Astrocyte of the spinal cord (primary cell): ENCODE results near the gene ADCY9.

Experiments used
- DNase-seq: peaks from one replicate; pipeline ENCODE4 v3.0.0; 2011; ENCODE audit warnings: low read depth, low spot score
- H3K4me3 ChIP-seq: 2 replicates; pipeline ENCODE4 v1.5.1; 2011; ENCODE audit warnings: low read depth, mild to moderate bottlenecking, low read length, moderate library complexity
- in situ Hi-C: cut with HindIII; loops from 2 replicates; pipeline ENCODE4 v1.10.0; 2017; ENCODE audit warnings: low sequenced_read_pairs
- TF ChIP-seq, protein P1 (sequence below): IDR thresholded peaks from 2 replicates; pipeline ENCODE4 v1.5.1; 2012; ENCODE audit warnings: low read depth, mild to moderate bottlenecking, low read length, inconsistent platforms

ADCY9 gene

DNA sequence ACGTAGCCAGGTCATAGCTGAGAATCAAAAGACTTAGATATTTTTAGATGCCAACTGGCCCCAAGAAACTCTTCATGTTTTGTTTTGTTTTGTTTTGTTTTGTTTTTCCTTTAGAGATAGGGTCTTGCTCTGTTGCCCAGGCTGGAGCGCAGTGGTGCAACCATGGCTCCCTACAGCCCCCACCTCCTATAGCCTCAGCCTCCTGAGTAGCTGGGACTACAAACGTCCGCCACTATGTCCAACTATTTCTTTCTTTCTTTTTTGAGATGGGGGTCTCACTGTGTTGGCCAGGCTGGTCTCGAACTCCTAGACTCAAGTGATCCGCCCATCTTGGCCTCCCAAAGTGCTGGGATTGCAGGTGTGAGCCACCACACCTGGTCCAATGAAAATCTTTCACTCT, 107.1 kb downstream of the ADCY9 start:
- H3K4me3 ChIP-seq = no peak overlapping the region
- in situ Hi-C loops = no loop called here
- DNase-seq = no peak
- TF ChIP-seq, protein P1, sequence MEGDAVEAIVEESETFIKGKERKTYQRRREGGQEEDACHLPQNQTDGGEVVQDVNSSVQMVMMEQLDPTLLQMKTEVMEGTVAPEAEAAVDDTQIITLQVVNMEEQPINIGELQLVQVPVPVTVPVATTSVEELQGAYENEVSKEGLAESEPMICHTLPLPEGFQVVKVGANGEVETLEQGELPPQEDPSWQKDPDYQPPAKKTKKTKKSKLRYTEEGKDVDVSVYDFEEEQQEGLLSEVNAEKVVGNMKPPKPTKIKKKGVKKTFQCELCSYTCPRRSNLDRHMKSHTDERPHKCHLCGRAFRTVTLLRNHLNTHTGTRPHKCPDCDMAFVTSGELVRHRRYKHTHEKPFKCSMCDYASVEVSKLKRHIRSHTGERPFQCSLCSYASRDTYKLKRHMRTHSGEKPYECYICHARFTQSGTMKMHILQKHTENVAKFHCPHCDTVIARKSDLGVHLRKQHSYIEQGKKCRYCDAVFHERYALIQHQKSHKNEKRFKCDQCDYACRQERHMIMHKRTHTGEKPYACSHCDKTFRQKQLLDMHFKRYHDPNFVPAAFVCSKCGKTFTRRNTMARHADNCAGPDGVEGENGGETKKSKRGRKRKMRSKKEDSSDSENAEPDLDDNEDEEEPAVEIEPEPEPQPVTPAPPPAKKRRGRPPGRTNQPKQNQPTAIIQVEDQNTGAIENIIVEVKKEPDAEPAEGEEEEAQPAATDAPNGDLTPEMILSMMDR = no peak

DNA sequence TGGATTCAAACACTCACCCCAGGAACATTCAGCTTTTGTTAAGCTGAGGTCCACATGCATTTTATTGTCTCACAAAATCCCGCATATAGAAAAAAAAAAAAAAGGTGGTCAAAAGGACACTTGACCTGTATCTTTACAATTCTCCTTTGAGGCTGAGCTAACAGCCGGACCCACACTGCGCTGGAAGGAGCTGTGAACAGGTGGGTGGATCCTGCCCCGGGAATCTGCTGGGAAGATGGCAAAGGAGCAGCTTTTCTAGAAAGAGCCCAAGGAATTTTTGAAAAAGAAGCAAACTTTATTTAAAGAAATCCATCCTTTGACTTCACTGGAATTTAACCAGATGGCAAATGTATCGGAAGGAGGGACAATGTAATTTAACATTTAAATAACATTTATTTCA, 108.1 kb downstream of the ADCY9 start:
- DNase-seq = no peak
- H3K4me3 ChIP-seq = no peak overlapping the region
- in situ Hi-C loops = no loop called here
- TF ChIP-seq, protein P1 = no peak

DNA sequence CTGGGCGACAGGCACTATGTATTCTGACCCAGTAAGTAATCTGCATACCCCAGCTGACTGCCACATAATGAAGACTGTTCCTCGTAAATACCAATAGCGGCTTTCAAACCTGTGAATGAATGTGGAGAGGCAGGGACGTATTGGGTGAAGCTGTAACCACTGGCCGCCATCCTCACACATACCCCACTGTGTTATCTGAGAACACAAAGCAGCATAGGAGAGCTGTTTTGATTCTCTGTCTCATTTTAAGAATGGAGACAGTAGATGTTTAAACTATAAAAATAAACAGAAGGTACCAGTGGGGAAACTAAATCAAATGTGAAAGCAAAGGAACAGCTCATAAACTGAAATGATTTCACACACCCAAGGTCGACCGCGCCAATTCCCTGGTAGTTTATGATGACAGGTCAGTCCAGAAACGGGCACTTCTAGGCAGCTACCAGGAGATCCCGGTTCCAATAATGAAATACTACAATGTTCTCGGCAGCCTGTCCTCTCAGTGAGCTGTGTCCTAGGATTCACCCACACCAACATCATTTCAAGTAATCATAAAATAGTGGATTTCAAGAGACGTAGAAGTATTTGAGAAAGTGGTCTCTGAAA, 109.7 kb downstream of the ADCY9 start:
- in situ Hi-C loops = no loop called here
- no peak for DNase-seq
- TF ChIP-seq, protein P1 = no peak
- no peak overlapping the region for H3K4me3 ChIP-seq

DNA sequence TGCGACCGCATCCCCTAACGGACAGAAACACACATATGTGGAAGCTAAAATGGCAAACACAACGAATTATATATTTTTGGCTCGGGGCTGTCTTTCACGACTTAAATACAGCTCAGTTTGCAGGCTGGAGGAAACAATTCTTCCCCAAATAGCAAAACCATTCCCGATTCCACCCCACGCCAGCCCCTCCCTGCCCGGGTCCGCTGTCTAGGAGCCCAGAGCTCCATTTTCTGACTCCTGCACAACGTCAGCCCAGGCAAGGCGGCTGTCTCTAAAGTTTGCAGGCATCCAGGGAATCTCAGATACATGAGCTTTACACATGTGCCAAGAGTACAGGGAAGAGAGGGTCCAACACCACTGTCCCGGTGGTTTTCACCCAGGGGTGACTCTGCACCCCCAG, 110.5 kb downstream of the ADCY9 start:
- in situ Hi-C loops = no loop called here
- H3K4me3 ChIP-seq = no peak overlapping the region
- DNase-seq = no peak
- TF ChIP-seq, protein P1 = no peak

DNA sequence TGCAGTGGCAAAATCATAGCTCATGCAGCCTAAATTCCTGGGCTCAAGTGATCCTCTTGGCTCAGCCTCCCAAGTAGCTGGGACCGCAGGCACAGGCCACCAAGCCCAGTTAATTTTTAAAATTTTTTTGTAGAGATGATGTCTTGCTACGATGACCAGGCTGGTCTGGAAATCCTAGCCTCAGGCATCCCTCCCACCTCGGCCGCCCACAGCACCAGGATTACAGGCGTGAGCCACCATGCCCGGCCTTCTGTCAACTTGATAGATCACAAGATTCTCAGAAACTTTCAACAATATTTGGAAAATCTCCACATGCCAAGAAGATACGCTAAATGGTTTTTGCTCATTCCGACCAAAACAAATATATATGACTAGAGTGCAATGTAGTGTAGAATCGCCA, 111.0 kb downstream of the ADCY9 start:
- no peak for DNase-seq
- TF ChIP-seq, protein P1 = no peak
- in situ Hi-C loops = no loop called here
- H3K4me3 ChIP-seq = no peak overlapping the region

DNA sequence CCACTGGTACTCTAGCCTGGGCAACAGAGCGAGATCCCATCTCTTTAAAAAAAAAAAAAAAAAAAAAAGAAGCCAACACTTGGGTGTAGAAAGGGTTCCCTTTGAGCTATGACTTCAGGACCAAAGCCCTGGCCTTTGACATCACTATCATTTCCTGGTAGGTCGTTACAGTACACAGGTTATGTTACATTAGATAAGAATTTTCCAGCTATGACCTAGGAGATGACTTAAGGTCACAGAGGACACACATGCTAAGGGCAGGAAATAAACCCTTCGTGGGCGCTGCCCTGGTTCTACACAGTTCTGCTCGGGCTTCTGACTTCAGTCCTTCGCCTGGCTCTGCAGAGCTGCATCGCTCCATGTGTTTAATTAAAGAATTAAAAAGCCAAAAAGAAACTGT, 112.0 kb downstream of the ADCY9 start:
- H3K4me3 ChIP-seq = no peak overlapping the region
- TF ChIP-seq, protein P1 = no peak
- no peak for DNase-seq
- in situ Hi-C loops = no loop called here

DNA sequence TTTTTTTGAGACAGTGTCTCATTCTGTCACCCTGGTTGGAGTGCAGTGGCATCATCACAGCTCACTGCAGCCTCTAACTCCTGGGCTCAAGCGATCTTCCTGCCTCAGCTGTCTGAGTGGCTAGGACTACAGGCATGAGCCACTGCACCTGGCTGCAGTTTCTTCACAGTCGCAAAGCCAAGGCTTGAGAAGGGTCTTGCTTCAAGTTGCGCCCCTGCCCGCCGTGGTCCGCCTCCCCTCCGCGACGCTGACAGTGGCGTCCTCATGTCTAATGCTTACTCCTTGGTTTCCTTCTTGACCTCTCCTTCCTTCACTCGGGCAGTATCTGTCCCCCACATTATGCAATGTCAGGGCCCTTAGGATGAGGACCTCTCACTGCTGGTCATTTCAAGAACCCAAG, 112.7 kb downstream of the ADCY9 start:
- in situ Hi-C loops = no loop called here
- no peak overlapping the region for H3K4me3 ChIP-seq
- no peak for DNase-seq
- TF ChIP-seq, protein P1 = no peak
